ENCODE data around the gene ORMDL1.

DNA sequence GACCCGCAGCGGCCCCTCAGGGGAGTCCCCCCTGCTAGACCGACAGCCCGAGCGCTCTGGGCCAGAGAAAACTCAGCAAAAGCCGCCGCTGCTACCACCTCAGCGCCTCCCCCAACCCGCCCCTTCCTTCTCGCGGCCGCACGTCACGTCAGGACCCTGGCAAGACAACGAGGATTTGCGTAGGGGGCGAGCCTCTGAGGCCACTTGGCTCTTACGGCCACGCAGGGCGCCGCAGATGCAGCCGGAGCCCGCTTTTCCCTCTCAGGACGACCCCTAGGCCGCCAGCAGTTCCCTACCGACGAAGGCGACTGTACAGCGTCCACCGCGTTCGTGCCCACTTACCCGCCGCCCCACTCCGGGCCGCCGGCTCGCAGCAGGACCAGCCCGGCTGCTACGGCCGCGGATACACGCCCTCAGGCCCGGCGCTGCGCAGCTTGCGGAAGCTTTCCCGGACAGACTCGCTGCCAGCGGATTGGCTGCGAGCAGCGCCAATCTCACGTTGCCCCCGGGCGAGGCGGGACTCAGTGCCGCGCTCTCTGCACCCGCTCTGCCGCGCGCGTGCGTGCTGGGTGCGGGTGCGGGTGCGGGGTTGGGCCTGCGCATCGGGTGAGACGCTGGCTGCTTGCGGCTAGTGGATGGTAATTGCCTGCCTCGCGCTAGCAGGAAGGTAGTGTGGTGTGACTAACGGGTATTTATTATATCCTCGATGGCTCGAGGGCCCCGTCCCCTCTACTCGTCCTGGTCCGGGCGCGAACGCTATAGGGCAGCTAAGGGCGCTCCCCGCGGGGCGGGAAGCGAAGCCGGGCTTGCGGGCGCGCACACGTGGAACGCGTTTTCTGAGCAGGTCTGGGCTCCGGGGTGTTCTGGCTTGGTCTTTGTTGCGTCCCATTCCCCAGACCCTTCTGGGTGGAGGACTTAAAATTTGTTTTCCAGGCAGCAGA, at the start of gene ORMDL1, which contains the start of gene PMS1:
- TF ChIP-seq YY1 (IDR thresholded peaks at IDR 0.05; ENCODE audit: insufficient read depth, insufficient read length), result no peak
- TF ChIP-seq ZNF274 (IDR thresholded peaks at IDR 0.05; ENCODE audit: low read depth, low read length), result no peak
- no peak for TF ChIP-seq SUZ12 (IDR thresholded peaks at IDR 0.05; ENCODE audit: extremely low read depth, insufficient read depth, insufficient read length)

Data from NT2/D1 (cell line).